ENCODE data around the gene IL6R.

Gene IL6R

DNA sequence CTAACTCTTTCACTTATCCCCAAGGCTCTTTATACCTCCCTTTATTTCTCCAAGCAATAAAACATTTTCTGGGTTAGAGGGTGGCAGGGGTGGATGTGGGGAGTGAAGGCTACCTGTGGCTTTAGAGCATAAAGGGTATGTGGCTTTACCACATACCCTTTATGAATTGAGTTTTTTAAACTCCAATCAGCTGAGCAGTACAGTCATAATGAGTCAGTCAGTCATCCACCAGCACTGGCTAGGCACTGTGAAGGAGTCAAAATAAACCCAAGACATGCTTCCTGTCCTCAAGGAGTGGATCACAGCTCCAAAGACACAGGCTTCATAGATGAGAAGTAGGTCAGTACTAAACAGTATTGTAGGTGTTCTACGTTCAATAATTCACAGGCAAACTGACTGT is 94.3 kb downstream of the IL6R start:
- no peak overlapping the region for H3K4me3 ChIP-seq (ENCODE audit: low read depth, low read length)
- TF ChIP-seq, protein P1, sequence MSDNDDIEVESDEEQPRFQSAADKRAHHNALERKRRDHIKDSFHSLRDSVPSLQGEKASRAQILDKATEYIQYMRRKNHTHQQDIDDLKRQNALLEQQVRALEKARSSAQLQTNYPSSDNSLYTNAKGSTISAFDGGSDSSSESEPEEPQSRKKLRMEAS (IDR thresholded peaks at IDR 0.05; ENCODE audit: low read depth, low read length) = no peak
- TF ChIP-seq MYC (IDR thresholded peaks at IDR 0.05; ENCODE audit: low read depth, low read length) (no peak), CTCF (IDR thresholded peaks at IDR 0.05; ENCODE audit: low read depth, low read length) (no peak), POLR2A (IDR thresholded peaks at IDR 0.05; ENCODE audit: extremely low read depth, insufficient read length) (no peak)
- no peak for DNase-seq (ENCODE audit: low read depth)

DNA sequence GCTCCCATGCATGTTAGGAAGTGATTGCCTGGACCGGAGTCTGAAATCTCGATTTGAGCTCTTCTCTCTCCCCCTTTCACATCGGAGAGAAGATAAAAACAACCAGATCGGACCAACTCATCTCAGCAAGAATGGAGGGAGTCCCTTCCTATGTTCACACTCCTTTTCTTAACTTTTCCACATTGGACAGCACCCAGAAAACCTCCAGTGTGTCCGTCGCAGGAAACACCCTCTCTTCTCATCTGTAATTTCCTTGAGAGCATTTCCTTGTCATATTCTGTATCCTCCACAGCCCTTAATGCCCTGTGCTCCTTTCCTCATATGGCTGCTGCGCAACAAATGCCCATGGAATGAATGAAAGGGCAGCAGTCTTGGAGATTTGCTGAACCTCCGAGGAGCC is 95.4 kb downstream of the IL6R start:
- DNase-seq (ENCODE audit: low read depth) = no peak
- H3K4me3 ChIP-seq (ENCODE audit: low read depth, low read length) = no peak overlapping the region
- TF ChIP-seq CTCF (IDR thresholded peaks at IDR 0.05; ENCODE audit: low read depth, low read length) (no peak), MYC (IDR thresholded peaks at IDR 0.05; ENCODE audit: low read depth, low read length) (no peak), POLR2A (IDR thresholded peaks at IDR 0.05; ENCODE audit: extremely low read depth, insufficient read length) (no peak)

DNA sequence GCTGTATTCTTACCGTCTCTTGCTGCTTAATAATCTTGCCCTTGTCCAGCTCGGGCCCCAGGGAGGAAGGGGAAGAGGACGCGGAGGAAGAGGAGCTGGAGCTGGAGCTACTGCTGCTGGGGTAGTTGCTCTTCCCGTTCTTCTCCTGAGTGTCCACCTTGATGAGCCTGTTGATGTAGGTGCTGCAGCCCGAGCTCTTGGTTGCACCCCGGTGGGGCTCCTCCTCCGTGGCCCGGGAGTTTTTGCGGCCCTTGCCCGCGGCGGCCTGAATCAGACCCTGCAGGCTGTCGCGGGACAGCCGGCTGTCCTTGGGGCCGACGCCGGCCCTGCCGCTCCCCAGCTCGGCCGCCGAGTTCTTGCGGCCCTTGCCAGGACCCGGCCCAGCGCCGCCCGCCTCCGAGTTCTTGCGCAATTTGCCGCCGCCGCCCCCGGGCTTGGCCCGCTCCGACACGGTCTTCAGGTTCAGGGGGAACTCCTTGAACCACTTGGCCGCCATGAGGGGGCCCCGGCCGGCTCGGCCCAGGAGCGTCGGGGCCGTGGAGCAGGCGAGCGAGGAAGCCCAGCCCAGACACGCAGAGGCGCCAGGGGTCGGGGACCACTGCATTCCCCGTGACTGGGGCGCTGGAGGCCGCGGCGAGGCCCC is 96.4 kb downstream of the IL6R start:
- TF ChIP-seq POLR2A (IDR thresholded peaks at IDR 0.05; ENCODE audit: extremely low read depth, insufficient read length) (no peak), MYC (IDR thresholded peaks at IDR 0.05; ENCODE audit: low read depth, low read length) (no peak), CTCF (IDR thresholded peaks at IDR 0.05; ENCODE audit: low read depth, low read length) (no peak)
- TF ChIP-seq, protein P1 (IDR thresholded peaks at IDR 0.05; ENCODE audit: low read depth, low read length) = no peak
- no peak overlapping the region for H3K4me3 ChIP-seq (ENCODE audit: low read depth, low read length)
- peak; percentile 33 for DNase-seq (ENCODE audit: low read depth)

DNA sequence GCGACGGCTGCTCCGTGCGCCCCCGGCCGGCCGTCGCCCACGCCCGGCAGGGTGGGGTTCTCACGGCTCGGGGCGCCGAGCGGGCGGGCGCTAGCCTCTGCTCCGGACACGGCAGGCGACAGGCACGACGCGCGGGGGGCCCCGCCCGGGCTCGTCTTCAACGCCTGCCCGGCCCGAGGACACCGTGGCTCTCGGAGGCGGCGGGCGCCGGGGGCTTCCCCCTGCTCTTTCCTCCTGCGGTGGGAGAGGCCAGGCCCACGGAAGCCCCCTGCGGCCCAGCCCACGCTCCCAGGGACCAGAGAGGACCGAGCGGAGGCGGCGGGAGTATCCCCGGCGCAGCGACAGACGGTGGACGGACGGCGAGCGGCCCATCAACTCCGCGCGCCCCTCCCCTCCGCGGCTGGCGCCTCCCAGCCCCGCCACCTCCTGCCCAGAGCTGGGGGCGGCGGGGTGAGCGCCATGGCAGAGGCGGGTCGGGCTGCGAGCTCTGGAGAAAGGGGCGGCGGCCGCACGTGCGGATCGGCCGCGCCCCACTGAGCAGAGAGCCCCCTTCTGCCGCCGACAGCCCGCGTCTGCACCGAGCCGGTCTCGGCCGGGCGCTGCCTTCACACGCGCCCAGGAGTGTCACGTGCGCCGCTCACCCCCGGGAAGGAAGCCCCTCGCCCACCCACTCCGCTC is 97.1 kb downstream of the IL6R start, which contains the start of the genes SHE and TDRD10:
SHE (minus strand) TSS at position 347 of the 678 bp plus-strand sequence. CDS start 386 bp downstream, outside the sequence.
TDRD10 (plus strand) TSS at position 154 of the 678 bp plus-strand sequence. CDS start 4,685 bp downstream, outside the sequence.
- TF ChIP-seq CTCF (IDR thresholded peaks at IDR 0.05; ENCODE audit: low read depth, low read length) (no peak), MYC (IDR thresholded peaks at IDR 0.05; ENCODE audit: low read depth, low read length) (no peak), POLR2A (IDR thresholded peaks at IDR 0.05; ENCODE audit: extremely low read depth, insufficient read length) (no peak)
- TF ChIP-seq, protein P1 (IDR thresholded peaks at IDR 0.05; ENCODE audit: low read depth, low read length) = no peak
- DNase-seq (ENCODE audit: low read depth) = no peak
- no peak within 1 kb of the TSS for H3K4me3 ChIP-seq (ENCODE audit: low read depth, low read length)

GRCh38 chr1:154502744-154503115 is 97.6 kb downstream of the IL6R start:
- no peak for DNase-seq (ENCODE audit: low read depth)
- TF ChIP-seq CTCF (IDR thresholded peaks at IDR 0.05; ENCODE audit: low read depth, low read length) (no peak), MYC (IDR thresholded peaks at IDR 0.05; ENCODE audit: low read depth, low read length) (no peak), POLR2A (IDR thresholded peaks at IDR 0.05; ENCODE audit: extremely low read depth, insufficient read length) (no peak)
- TF ChIP-seq, protein P1 (IDR thresholded peaks at IDR 0.05; ENCODE audit: low read depth, low read length) = no peak
- H3K4me3 ChIP-seq (ENCODE audit: low read depth, low read length) = no peak overlapping the region

All from NB4 (cell line).